Superior temporal gyrus (tissue), 1 donor: ENCODE data around the gene EML1.

Source experiments
- DNase-seq: peaks from one replicate; pipeline ENCODE4 v3.0.0-alpha.2; 2016; ENCODE audit errors: extremely low spot score

EML1 gene

DNA sequence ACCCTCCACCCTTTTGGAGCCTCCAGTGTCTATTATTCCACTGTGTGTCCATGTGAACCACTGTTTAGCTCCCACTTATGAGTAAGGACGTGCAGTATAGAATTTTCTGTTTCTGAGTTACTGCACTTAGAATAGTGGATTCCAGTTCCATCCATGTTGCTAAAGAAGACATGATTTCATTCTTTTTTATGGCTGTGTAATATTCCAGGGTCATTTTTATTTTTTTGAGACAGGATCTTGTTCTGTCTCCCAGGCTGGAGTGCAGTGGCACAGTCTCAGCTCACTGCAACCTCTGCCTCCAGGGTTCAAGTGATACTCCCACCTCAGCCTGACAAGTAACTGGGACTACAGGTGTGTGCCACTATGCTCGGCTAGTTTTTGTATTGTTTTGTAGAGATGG, 31.6 kb downstream of the EML1 start:
- DNase-seq, result no peak

DNA sequence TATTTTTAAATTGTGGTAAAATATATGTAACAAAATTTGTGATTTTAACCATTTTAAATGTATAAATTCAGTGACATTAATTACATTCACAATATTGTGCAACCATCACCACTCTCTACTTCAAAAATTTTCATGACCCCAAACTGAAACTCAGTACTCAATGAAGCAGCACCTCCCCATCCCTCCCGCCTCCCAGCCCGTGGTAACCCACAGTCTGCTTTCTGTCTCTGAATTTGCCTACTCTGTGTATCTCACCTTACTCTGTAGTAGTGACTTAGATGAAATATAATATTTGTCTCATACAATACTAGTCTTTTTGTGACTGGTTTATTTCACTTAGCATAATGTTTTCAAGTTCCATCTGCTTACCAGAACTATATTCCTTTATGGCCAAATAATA, 36.2 kb downstream of the EML1 start:
- no peak for DNase-seq

DNA sequence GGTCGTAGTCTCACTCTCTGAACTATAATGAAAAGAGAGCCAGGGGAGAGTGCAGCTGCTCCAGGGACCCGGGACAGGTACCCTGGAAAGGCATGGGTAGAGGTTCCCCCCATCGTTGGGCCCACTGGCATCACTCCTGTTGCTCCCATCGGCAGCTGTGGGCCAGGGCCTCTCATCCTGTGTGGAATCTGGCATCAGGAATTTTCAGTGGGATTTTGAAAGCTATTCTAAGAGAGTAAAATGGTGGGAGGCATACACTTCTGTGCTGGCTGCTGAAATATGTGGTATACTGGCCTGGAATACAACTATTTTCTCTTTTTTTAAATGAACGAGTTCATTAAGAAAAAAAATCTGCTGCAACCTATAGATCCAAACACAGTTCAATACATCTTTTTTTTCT, 38.1 kb downstream of the EML1 start:
- DNase-seq, result no peak

DNA sequence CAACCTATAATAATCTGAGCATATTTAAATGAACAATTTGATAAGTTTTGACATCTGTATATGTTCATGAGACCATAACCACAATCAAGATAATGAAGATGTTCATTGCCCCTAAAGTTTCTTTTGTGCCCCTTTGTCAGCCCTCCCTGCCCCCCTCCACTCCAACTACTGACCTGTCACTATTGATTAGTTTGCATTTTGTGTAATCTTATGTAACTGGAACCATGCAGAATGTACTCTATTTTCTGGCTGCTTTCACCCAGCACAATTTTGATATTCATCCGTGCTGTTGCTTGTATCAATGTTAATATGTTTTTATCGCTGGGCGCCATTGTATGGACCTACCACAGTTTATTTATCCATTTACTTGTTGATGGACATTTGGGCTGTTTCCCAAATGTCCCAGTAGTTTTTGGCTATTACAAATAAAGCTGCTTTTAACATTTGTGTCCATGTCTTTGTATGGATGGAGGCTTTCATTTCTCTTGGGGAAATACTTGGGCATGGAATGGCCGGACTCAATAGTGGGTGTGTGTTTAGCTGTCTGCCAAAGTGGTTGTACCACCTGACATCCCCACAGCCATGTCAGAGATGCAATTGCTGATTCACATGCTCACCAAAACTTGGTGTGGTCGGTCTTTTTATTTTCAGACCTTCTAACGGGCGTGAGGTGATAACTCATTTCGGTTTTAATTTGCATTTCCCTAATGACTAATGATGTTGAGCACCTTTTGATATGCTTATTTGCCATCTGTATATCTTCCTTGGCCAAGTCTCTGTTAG, 38.9 kb downstream of the EML1 start:
- DNase-seq, result no peak

DNA sequence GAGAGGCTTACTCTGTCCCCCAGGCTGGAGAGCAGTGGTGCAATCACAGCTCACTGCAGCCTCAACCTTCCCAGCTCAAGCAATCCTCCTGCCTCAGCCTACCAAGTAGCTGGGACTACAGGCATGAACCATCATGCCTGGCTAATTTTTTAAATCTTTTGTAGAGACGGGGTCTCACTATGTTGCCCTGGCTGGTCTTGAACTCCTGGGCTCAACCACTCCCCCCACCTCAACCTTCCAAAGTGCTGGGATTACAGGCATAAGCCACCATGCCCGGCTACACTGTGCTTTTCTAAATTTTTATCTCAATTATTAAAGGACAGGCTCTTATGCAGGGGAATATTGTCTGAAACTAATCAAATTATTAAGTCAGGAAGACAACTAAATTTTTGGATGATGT, 44.6 kb downstream of the EML1 start:
- DNase-seq, result no peak

DNA sequence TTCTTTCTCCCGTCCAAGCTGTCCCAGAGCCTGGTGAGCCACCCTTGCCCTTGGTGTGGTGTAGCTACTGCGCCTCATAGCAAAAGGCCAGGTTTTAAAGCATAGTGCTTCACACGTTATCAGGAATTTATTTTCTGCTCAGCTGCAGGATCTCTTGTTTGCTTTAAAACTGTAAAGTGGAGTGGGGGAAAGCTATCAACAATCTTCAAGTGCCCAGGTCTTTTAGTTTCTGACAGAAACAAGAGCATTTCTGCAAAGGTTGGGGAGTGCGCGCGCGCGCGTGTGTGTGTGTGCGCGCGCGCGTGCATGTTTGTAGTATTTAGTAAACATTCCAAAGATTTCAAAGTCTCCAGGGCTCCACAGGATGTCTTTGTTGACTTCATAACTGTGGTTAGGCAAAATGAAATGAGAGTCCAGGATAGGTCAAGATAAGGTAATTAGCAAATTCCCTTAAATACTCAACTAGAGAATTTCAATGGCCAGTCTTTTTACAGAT, 45.5 kb downstream of the EML1 start:
- no peak for DNase-seq

DNA sequence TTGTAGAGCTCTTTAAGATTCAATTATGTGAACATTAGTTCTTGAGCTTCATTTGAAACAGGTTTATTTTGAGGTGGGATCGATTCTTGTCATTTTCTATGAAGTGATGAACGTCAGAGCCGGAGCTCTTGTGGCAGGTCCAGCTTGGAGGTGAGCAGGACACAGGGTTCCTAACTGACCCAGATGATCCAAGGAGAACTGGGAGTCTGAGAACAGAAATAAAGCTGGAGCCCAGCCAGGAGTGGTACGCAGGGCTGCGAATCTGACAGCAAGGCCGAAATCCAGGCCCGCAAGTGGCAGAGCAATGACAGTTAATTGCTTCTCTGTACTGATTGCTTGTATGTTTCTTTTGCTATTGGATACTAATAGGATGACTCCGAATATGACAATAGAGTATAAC, 46.5 kb downstream of the EML1 start:
- peak; percentile 6 for DNase-seq

DNA sequence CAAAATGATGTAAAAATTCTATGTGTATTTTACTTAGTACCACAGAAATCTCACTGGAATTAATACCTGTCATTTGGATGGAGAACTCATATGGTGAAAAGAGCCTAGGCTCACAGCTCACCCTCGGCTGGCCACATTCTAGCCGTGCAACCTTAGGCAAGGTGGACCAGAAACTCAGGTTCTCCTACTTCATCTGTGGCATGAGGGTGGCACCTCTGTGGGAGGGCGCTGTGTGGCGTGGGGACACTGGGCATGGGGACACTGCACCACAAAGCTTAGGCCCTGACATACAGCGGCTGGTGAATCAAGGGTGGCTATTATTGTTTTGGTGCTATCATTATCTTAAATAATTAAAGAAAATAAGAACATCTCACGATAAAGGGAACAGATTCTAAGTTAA, 47.1 kb downstream of the EML1 start:
- DNase-seq, result no peak

DNA sequence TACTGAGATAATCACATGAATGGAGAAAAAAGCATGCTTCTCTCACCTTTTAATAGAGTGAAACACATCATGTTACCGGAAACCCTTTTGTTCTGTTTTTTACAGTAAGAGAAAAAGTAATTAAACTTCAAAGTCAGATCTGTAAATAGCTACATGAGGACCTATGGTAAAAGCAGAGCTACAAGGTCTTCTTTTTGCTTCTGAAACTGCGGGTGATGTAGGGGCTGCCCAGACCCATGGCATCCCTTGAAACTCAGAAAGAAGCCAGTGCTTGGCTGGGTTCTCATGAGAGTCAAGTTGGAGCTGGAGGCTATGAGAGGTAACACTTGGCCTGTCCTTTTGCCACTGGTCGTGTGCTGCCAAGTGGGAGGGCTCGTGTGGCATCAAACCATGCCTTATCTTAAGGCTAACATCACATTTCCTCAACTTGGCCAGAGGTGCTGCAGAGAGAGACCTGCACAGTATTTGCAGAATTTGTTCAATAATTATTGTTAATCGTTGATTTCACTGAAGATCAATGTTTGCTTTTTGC, 47.6 kb downstream of the EML1 start:
- no peak for DNase-seq

DNA sequence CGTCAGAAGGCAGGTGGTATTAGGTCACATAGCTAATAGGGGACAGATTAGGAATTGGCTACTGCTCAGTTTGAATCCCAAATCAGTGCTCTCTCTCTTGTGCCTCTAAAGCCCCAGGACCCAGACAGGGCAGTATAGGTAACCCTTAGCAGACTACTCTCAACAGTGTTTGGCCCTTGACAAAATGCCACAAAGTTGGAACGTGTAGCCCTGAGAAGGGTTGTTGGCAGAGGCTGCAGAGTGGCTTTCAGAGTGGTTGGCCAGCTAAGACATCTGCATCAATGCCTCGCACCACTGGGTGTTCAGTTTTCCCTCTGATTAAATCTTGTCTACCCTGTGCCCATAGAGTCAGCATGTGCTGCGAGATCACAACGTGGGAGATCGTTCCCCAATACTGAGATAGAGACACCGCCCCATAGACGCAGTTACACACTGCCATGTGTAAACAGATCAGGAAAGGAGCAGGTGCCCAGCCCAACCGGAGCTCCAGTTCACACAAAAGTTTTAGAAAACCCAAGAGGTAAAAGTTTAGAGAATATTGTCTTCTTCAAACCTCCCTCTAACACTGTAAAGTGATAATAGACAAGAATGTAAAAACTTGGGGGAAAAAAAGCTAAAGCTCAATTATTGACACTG, 48.3 kb downstream of the EML1 start:
- no peak for DNase-seq

DNA sequence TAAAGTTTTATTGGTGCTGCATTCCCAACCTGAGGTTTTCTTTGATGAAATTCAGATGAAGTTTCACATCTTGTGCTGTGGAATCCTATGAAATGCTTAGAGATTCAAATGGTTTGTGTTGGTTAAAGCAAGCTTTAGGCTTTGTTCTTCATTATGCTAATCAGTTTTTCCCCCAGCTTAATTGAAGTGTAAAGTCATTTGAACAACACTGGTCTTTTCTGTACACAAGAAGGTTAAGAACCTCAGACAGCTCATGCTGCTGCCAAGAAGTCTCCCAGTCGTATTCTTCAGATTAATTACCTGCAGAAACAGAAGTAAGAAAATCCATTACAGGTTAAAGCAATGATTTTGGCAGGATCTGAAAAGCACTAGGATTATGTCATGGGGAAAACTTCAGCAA, 48.9 kb downstream of the EML1 start:
- no peak for DNase-seq

DNA sequence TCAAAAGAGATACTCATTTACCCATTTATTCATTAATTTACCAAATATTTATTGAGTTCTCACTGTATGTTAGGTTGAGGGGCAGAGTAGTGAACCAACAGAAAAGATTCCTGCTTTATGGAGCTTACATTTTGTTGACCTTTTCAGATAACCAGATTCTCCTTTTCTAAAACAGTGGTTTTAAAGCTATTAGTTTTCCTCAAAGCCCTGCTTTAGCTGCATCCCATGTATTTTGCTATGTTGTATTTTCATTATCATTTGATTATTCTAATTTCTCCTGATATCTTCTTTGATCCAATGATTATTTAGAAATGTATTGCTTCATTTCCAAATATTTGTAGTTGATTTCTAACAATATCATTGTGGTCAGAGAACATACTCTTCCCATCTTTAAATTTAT, 53.6 kb downstream of the EML1 start:
- DNase-seq, result no peak

DNA sequence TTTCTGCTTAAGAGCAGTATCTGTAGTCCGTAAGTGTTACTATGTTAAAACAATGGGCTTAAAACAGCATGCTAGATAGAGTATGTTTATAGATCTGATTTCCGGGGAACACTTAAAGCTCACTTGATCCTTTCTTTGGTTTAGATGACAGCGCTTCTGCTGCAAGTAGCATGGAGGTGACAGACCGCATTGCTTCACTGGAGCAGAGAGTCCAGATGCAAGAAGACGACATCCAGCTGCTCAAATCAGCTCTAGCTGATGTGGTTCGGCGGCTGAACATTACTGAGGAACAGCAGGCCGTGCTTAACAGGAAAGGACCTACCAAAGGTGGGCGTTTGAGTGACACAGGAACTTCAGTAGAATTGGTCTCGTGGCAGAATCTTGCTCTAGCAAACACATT, 57.5 kb downstream of the EML1 start:
- DNase-seq, result no peak

DNA sequence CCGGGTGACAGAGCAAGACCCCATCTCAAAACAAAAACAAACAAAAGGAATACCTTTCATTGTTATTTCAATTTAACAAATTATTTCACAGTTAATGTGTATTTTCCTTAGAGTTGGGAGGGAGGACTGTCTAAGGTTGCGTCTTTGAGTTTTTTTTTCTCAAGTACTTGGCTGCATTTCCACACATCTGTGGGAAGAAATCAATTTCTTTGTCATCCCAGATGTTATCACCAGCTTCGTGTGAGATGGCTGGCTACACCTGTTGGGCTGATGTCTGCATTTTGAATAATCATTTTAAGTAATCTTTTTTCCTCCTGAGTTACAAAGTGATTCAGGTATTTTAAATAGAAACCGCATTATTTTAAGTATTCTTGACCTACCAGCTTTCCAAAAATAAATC, 59.4 kb downstream of the EML1 start:
- DNase-seq, result no peak

DNA sequence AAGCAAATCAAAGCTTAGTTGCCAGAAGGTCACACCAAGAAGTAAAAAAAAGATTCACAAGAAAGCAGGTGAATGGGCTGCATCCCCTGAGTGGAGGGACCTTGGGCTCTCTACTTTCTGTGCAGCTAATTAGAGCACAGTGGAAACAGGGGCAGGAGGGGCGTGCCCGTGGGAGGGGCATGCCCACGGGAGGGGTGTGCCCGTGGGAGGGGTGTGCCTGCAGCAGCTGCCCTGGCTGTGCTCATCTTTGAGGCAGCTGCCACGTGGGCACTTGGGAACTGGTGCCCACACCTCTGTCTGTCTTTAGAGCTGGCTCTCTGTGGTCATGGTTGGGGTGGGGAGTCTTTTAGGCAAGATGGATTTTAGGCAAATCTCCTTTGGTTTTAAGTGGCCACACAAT, 60.0 kb downstream of the EML1 start:
- DNase-seq, result no peak

DNA sequence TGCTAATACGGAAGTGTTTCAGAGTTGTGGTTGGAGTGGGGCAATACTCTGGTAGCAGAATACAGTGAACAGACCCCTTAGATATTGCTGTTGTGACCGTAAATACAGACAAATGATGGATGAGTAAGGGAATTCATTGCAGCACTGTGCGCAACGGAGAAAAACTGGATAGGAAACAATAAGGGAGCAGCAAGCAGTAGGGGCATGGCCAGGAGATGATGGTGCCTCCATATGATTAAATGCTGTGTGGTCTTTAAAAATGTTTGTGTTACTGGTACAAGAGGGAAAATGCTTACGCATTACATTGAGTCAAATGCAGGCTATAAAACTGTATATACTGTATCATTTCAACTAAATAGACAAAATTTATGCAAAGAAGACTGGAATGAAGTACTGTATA, 61.6 kb downstream of the EML1 start:
- no peak for DNase-seq

DNA sequence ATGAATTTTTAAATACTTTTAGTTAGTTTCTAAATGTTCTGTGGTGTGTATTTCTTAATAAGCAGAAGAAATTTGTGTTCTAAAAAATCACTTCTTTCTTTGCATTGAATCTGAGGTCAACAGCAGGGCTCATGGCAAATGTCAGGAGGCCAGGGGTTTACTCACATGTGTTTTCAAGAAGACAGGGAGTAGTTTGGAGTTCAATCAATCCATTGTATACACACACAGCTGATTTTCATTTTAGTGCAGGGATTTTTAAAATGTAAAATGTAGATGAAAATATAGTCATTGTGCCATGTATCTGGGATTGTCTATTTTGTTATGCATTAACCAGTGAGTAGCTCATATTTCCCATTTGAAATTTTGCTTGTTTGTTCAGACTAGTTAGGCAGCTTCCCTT, 62.1 kb downstream of the EML1 start:
- no peak for DNase-seq

DNA sequence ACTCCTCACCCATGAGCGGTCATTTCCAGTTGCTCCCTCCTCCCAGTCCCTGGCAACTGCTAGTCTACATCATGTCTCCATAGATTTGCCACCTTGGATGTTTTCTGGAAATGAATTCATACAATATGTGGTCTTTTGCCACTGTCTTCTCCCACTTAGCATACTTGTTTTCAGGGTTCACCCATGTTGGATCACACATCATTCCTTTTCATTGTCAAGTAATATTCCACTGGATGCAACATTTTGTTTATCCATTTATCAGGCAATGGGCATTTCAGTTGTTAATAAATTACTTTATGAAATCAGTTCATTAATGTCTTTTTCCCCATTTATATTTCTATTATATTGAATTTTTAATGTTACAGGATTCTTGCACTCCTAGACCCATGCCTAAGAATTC, 64.3 kb downstream of the EML1 start:
- no peak for DNase-seq

DNA sequence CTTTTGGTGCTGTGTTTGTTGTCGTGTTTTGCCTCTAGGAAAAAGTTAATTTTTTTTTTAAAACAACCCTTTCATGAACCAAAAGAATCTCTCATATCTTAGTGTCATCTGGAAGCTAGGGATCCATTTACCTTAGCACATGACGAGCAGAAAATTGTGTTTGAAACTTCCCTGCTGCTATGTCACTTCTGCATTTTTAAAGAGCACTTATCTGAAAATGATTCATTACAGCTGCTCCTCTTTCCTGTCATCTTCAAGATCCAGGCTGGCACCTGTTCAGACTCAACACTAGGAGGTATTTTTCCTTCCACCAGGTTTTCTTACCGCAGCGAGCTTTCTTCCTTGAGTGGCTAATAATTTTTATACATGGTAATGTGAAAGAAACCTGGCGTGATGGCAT, 67.0 kb downstream of the EML1 start:
- DNase-seq, result no peak

DNA sequence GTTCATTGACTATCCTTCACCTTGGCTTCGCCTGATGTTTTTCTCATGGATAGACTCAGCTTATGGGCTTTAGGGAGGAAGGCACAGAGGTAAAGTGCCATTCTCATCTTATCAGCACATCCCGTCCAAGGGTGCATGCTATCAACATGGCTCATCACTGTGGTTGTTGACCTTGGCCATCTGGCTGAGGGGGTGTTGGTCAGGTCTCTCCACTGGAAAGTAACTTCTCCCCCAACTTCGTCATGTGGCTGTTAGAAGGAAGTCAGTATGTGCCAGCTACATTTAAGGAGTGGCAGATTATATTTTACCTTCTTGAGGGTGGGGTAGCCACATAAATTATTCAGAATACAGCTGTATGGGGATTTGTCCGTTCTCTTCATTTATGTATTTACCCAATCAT, 68.9 kb downstream of the EML1 start:
- no peak for DNase-seq

DNA sequence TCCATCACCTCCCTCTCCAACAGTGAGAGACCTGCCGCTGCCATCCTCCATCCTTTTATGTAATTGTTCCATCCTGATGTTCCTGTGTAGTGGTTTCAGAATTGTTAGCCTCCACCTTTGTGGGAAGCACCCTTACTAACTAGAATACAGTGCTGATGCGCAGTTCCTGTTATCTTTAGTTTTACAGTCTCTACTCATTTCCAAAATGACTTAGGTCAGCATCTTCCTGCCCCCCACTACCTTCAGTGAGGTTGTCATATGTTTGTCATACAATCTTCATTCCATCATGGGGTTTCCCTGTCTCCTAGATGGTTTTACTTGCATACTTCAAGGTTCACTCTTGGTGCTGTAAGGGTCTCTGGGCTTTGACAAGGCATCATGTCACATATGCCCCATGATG, 69.8 kb downstream of the EML1 start:
- no peak for DNase-seq

DNA sequence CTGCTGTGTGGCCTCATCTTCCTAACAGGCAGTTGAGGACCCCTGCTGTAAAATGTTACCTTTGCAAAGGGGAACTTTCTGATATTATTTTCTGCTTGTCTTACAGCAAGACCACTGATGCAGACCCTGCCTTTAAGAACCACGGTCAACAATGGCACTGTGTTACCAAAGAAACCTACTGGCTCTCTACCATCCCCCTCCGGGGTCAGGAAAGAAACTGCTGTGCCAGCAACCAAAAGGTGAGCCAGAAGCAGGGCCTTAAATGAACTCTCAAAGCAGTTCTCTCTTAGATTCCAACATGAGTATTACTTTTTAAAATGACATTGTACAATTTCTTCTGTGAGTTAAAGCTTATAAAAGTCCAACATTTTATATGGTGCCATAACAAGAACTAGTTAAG, 72.2 kb downstream of the EML1 start:
- DNase-seq, result no peak

DNA sequence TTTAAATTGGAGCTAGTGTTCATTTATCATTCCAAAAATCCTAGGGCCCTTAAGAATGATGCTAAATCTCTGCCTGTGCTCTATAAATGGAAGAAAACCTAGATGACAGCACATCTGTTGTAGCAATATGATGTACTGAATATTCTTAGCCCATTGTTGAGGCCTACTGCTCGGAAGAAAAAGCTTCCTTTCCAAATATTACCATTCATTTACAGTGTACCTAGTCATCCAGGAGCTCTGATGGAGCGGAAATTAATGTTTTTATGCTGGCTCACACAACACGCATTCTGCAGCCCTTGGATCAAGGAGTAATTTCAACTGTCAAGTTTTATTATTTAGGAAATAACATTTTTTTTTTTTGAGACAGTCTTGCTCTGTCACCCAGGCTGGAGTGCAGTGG, 77.4 kb downstream of the EML1 start:
- DNase-seq, result no peak
